Panc1 (cell line): ENCODE measurements around the gene MON1B. TPM values are rescaled to one million over a fixed set of nuclear protein-coding genes. Genes with fewer than 3 reads are reported as not detected.

Experiments
- ATAC-seq: fragments of 200-7000 bp; cut with Tn5 transposase; 2 replicates; pipeline ENCODE4 v1.9.1; 2020; ENCODE audit warnings: mild to moderate bottlenecking, moderate library complexity
- BruUV-seq: library from RNA; stranded (reverse); fragments of 400-500 nt; replicated peaks from 2 replicates; lab custom pipeline; 2021; lab: Mats Ljungman, UMichigan
- CTCF ChIA-PET: fragments of 300-600 bp; sonication (Branson Sonifier 250); formaldehyde crosslinking; loops from one replicate; lab custom pipeline; 2022; ENCODE audit warnings: antibody characterized with exemption; lab: Charles Lee
- POLR2A ChIA-PET: fragments of 300-600 bp; sonication (Branson Sonifier 250); formaldehyde crosslinking; loops from one replicate; lab custom pipeline; 2022; ENCODE audit warnings: antibody characterized with exemption; lab: Charles Lee
- DNase-seq: peaks from one replicate; pipeline ENCODE4 v3.0.0-alpha.2; 2010; ENCODE audit warnings: low read depth, low spot score
- H3K27ac ChIP-seq: 2 replicates; pipeline ENCODE4 v1.5.1; 2011; ENCODE audit warnings: mild to moderate bottlenecking, low read length, inconsistent platforms
- H3K27me3 ChIP-seq: fragments of 200-500 bp; sonication (Bioruptor generic); 2 replicates; pipeline ENCODE4 v1.6.0; 2014; ENCODE audit warnings: low read length, inconsistent platforms; ENCODE audit not compliant: control insufficient read depth, insufficient read depth
- H3K36me3 ChIP-seq: fragments of 200-500 bp; sonication (Bioruptor generic); 2 replicates; pipeline ENCODE4 v1.5.1; 2014; ENCODE audit warnings: inconsistent platforms, mild to moderate bottlenecking, low read length, moderate library complexity; ENCODE audit not compliant: control insufficient read depth, insufficient read depth
- H3K4me1 ChIP-seq: 2 replicates; pipeline ENCODE4 v1.5.1; 2011; ENCODE audit warnings: inconsistent platforms, mild to moderate bottlenecking, low read length, moderate library complexity; ENCODE audit not compliant: control insufficient read depth, insufficient read depth
- H3K4me3 ChIP-seq, 2 experiments: 2 replicates each; pipeline ENCODE4 v1.5.1; 2011 to 2012; ENCODE audit warnings: low read depth in 2 of 2, low read length in 2 of 2, mild to moderate bottlenecking in 2 of 2, inconsistent platforms in 1 of 2, moderate library complexity in 1 of 2
- H3K9me3 ChIP-seq: fragments of 200-500 bp; sonication (Bioruptor generic); 2 replicates; pipeline ENCODE4 v1.5.1; 2014; ENCODE audit warnings: low read depth, mild to moderate bottlenecking, inconsistent platforms, low read length, moderate library complexity; ENCODE audit not compliant: control insufficient read depth, insufficient read depth
- CTCF ChIP-seq: fragments of 450-650 bp; IDR thresholded peaks from 2 replicates; pipeline ENCODE4 v1.5.1; 2017; ENCODE audit warnings: mild to moderate bottlenecking
- POLR2AphosphoS5 ChIP-seq: IDR thresholded peaks from 2 replicates; pipeline ENCODE4 v1.6.1; 2012; ENCODE audit warnings: mild to moderate bottlenecking, low read depth, low read length, moderate library complexity
- REST ChIP-seq, 2 experiments: IDR thresholded peaks; 2 replicates each; pipeline ENCODE4 v1.6.1; 2011 to 2012; ENCODE audit warnings: low read depth in 2 of 2, control low read depth in 1 of 2, low read length in 1 of 2, mild to moderate bottlenecking in 1 of 2, moderate library complexity in 1 of 2; ENCODE audit not compliant: insufficient read depth in 1 of 2
- SIN3A ChIP-seq: IDR thresholded peaks from 2 replicates; pipeline ENCODE4 v1.6.1; 2012; ENCODE audit warnings: low read depth, mild to moderate bottlenecking, low read length, moderate library complexity, borderline replicate concordance; ENCODE audit not compliant: insufficient read depth
- TCF7L2 ChIP-seq: IDR thresholded peaks from 2 replicates; pipeline ENCODE4 v1.6.1; 2011; ENCODE audit warnings: mild to moderate bottlenecking, low read depth, low read length, inconsistent platforms
- in situ Hi-C: cut with HindIII; loops from 2 replicates; pipeline ENCODE4 v1.10.0; 2016; ENCODE audit warnings: low sequenced_read_pairs, low pct_unique_long_range_greater_than_20kb
- intact Hi-C: fragments of 100-400 bp; cut with micrococcal nuclease; formaldehyde crosslinking; loops from one replicate; pipeline ENCODE4 v1.10.0; 2022; ENCODE audit not compliant: unreplicated experiment
- total RNA-seq: library from RNA; stranded (reverse); gene quantifications from one replicate; pipeline ENCODE4 v1.2.1, GENCODE V29; 2021; ENCODE audit not compliant: unreplicated experiment

Gene MON1B
- total RNA-seq, 1 experiment from 2014 or later, result 62.9 TPM

- TF ChIP-seq TCF7L2, result no peak
- no peak for TF ChIP-seq SIN3A
- no peak for TF ChIP-seq REST (IDR thresholded peaks at IDR 0.05; ENCODE audit: insufficient read depth in 1 of 2, low read depth in 2 of 2, low read length in 1 of 2)
- no peak for TF ChIP-seq POLR2AphosphoS5
- no peak for TF ChIP-seq CTCF
- Histone ChIP-seq H3K9me3 (no peaks in the 10 kb centered on the region), H3K27me3 (no peaks in the 10 kb centered on the region), H3K4me3 (no peak overlapping the region), H3K4me1 (0 out of 2 replicates have a peak, but pooled peaks cover 6% of the 10 kb centered on the region), H3K27ac (no peak overlapping the region), H3K36me3 (peaks cover 9% of the 10 kb centered on the region; the same call in 1 of the 2 replicates)
- CTCF ChIA-PET, result no interaction called here
- no TSS peak for BruUV-seq
- in situ Hi-C loops, result no loop called here
- intact Hi-C loops, result no loop called here
- DNase-seq (no peak), ATAC-seq (no peak)
- POLR2A ChIA-PET, result no interaction called here
Observed at GRCh38 chr16:77193377-77193776, 2.4 kb downstream of the MON1B start.

- Histone ChIP-seq H3K27ac (no peak overlapping the region), H3K4me1 (0 out of 2 replicates have a peak, but pooled peaks cover 4% of the 10 kb centered on the region), H3K27me3 (no peaks in the 10 kb centered on the region), H3K4me3 (no peak overlapping the region), H3K36me3 (peaks cover 9% of the 10 kb centered on the region), H3K9me3 (no peaks in the 10 kb centered on the region)
- ATAC-seq (no peak), DNase-seq (no peak)
- no peak for TF ChIP-seq REST (IDR thresholded peaks at IDR 0.05; ENCODE audit: insufficient read depth in 1 of 2, low read depth in 2 of 2, low read length in 1 of 2)
- TF ChIP-seq POLR2AphosphoS5, result no peak
- TF ChIP-seq TCF7L2, result no peak
- TF ChIP-seq SIN3A, result no peak
- no peak for TF ChIP-seq CTCF
- BruUV-seq, result no TSS peak
- ChIA-PET CTCF (no interaction called here), POLR2A (no interaction called here)
- in situ Hi-C loops, result no loop called here
- intact Hi-C loops, result no loop called here
Observed at GRCh38 chr16:77194295-77195231, 3.6 kb downstream of the MON1B start.
